Measurements from ENCODE around the gene CSTF3.
"Not testable (repeated sequence)": the region's sequence is repeated elsewhere in the genome, so short reads cannot be mapped to it uniquely, and the experiment has no call there.

Gene CSTF3

DNA sequence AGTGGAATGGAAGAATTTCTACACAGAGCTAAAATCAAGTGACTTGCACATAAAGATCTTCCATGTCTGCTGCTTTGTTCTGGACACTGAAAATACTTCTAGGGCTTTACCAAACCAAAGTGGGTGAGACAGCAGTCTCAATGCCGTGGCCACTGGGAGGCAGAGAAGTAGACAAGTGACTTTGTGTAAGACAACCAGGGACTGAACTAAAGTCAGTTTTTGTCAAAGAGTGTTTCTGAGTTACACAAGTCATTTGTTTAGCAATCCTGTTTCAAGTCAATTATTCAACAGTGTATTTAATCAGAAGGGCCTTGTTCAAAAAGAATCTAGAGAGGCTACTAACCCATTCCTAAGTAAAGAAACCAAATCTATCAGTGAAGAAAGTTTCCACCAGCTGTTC lies 75.3 kb downstream of the CSTF3 start:
- DNase-seq (ENCODE audit: low read depth) = no peak

DNA sequence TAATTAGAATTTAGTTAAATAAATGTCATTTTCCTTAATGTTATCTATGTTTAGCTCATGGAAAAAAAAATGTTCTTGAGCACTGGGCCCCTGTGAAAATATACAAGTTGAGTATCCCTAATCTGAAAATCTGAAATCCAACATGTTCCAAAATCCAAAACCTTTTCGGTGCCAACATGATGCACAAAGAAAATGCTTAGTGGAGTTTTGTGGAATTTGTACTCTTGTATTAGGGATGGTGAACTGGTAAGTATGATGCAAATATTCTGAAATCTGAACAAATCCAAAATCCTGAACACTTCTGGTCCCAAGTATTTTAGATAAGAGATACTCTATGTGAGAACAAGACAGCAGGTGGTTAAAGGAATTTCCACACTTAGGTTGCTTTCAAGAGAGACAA lies 77.4 kb downstream of the CSTF3 start:
- no peak for DNase-seq (ENCODE audit: low read depth)

DNA sequence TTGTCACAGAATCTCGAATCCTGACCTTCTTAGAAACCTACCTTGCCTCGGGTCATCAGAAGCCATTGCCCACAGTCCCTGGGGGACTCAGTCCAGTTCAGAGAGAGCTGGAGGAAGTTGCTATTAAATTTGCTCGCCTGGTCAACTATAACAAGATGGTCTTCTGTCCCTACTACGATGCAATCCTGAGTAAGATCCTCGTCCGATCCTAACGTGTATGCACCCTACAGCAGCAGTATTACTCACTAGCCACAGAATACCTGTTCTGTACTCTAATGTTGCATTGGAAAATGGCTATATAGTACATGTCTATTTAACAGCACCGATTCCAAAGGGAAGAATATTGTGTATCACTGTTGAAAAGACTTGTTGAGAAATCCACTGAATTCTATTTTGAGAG lies 88.8 kb downstream of the CSTF3 start:
- DNase-seq (ENCODE audit: low read depth) = no peak

DNA sequence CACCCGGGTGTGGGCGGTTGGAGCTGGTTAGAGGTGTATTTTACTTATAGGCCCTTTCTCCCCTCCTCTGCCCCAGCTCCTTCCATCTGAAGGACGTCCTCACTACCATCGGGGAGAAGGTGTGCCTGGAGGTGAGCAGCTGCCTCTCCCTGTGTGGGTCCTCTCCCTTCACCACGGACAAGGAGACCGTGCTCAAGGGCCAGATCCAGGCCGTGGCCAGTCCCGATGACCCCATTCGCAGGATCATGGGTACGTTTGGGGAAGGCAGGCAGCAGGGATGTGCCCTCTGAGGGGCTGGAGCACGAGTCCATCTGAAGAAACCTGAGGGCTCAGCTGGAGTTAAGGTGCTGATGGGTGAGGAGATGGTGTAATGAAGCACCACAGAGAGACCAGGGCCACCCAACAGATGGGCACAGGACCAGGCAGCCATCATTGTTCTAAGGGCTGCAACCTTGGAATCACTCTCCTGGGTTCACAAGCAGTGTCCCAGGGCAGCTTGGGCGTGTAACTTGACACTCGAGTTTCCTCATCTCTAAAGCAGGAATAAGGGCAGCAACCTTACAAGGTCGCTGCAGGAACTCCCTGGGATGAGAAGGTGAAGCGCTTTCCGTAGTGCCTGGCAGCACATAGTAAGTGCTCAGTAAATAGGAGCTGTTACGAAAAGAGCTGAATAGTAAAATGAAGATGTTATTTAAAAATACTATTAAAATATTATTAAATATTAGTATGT lies 92.5 kb downstream of the CSTF3 start:
- DNase-seq (ENCODE audit: low read depth) = no peak

DNA sequence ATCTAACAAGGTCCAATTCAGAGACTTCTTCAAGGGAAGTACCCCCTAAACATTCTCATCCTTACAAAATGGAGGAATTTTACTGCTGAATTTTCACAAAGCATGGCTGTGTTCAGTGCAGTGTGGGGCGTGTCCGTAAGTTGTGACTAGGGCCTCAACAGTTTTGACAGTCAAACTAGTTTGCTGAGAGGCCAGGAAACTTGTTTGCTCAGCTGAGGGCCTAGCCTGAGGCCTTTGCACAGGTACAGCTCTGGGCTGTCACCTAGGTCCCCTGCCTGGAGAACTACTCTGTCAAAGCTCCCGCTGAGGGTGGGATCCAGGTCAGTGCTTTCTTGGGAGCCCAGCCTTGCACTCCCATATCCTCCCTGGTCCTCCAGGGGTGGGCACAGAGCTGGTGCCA lies 94.0 kb downstream of the CSTF3 start:
- no peak for DNase-seq (ENCODE audit: low read depth)

DNA sequence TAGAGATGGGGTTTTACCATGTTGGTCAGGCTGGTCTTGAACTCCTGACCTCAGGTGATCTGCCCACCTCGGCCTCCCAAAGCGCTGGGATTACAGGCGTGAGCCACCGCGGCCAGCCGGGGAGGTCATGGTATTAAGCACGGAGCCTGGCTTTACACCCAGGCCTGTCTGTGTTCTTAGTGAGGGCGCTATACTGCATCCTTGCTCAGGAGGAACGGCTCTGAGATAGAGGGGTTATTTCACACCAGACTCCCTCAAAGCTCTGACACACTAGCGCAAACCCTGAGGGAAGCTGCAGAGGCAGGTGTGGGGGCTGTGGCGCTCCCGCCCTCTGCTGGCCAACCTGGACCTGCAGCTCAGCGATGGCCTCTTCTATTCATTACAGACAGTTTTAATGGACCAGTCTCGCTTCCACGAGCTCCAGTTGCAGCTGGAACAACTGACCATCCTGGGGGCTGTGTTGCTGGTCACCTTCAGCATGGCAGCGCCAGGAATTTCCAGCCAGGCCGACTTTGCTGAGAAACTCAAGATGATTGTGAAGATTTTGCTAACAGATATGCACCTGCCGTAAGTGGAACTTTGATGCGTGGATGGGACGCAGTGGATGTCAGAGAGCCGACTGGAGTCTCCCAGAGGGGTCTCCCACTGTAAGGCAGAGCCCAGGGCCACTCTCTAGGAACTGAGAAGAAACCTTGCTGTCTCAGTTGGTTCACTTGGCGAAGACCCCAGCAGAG lies 95.7 kb downstream of the CSTF3 start:
- DNase-seq (ENCODE audit: low read depth) = peak; percentile 64

DNA sequence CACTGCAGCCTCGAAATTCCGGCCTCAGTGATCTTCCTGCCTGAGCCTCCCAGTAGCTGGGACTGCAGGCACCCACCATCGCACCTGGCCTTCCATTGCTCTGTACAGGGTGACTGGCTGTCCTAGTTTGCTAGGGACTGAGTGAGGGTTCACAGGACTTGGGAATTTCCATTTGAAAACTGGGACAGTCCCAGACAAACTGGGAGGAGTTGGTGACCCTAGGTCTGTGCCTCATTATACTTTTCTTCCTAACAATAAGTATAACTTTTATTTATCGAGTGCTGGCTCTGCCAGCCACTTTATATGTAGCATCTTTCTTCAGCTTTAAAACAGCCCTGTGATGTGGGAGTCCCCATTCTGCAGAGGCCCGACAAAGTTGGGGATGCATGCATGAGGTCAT lies 96.4 kb downstream of the CSTF3 start:
- no peak for DNase-seq (ENCODE audit: low read depth)

DNA sequence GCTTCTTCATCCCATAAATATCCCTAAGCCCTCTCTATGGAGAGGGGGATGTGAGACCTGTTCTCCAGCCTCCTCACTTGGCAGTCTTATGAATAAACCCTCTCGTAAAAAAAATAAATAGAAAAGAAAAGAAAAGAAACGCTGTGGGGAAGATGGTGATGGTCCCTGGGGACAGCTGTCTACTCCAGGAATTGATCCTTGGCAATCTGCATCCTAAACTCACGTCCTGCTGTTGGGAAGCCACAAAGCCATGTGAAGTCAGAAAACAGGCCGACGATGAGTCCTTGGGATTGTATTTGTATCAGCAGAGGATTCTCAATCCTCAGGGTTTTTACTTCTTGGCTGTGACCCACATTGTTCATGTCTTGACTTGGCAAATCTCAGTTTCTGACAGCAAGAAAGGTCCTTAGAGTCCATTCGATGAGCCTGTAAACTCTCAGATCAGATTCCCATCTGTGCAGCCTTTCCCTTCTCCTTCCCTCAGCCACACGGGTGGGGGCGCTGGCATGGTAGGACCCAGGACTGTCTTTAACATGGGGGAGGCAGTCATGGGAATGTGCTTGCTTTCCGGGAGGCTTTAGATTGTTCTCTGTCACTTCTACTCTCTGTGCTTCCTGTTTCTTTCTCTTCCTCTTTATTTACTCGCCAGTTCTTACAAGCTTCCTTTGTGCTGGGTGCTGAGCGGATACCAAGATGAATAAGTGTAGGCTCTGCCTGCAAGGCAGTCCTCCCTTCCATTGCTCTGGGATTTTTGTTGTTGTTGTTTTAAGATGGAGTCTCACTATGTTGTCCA lies 97.1 kb downstream of the CSTF3 start:
- no peak for DNase-seq (ENCODE audit: low read depth)

DNA sequence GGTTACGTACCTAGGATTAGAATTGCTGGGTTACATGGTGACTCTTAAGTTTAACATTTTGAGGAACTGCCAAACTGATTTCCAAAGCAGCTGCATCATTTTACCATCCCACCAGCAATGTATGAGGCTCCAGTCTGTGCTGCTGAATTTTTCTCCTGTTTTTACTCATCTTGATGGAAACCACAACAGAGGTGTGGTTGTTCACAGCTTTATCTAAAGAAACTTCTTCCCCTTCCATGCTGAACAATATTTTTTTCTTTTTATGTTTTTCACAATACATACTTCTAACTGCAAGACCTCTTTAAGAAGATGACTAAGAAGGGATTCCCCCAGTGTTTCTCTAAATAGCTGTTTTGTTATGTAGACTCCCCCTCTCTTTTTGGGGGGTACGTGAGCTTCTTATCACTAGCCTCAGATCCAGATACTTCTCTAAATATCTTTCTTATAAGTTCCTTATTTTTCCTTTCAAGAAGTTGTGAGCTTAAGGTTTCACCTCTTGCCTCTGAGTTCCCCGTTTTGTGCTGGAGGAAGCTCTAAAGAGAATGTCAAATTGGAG lies 97.9 kb downstream of the CSTF3 start:
- DNase-seq (ENCODE audit: low read depth) = peak; percentile 93

DNA sequence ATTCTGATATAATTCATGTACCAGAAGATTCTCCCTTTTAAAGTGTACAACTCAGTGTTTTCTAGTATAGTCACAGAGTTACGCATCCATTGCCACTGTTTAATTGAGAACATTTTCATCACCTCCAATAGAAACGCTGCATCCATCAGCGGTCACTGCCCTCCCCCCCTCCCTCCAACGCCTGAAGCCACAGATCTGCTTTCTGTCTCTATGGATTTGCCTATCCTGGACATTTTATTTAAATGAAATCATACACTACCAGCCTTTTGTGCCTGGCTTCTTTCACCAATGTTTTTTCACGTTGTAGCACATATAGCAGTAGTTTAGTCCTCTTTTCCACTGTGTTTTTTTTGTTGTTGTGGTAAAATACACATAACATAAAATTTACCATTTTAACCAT lies 99.1 kb downstream of the CSTF3 start:
- DNase-seq (ENCODE audit: low read depth) = peak; percentile 89

DNA sequence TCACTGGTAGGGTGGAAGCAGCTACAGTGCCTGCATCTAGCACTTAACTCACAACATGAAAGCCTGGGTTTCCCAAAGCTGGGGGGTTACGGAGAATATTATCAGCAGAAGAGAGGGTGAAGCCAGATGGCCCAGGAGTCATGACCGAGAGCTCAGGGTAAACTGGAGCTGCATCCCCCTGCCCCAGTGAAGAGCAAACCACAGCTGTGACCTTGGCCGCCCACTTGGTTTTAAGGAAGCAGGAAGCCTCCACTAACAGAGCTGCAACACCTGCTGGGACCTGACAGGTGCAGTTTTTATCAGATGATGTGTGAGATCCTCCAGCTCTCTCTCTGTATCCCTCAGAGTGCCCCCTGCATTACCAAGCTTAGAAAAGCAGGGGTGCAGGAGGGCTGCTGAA lies 101.0 kb downstream of the CSTF3 start:
- DNase-seq (ENCODE audit: low read depth) = no peak

DNA sequence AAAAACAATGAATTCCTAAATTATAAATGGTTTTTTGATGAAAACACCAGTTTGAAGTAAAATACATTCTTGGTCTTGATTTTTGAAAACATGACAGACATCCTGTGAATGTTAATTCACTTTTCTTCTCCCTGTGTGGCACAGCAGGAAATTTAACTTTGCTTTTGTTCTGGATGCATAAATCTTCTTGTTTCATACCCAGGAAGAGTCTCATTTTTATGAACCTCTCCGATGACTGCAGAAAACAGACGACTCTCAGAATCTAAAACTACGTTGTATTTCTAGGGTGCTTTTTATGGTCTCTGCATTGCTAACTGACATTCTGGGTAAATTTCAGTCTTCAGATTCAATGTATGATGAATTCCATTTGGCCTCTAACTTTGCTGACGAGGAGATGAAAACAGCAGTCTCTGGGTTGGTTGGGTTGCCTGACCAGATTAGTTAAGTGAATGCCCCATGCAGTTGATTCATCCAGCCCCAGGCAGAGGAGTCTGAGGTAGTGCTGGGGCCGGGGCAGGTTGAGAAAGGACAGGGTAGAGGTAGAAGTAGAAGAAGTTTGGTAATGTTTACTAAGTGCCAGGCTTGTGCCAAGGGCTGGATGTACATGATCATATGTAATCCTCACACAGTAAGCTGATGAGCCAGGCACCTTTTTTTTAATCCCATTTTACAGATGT lies 101.8 kb downstream of the CSTF3 start:
- DNase-seq (ENCODE audit: low read depth) = no peak

DNA sequence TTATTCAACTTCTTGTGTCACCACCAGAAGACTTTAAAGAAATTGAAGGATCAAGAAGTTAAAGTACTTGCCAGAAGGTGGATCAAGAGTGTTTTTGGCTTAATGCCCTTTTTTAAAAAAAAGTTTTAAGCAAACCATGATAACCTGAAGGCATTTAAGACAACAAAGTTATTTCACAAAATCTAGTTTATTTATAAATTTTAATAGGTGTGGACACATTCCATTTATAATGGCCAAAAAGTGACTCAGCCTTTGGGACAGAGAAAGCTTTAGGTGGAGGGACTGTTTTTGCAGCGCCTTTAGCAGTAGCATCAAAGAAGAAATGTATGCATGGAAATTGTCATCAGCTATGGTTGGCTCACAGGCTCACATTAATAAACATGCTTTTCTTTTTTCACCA lies 104.0 kb downstream of the CSTF3 start:
- no peak for DNase-seq (ENCODE audit: low read depth)

DNA sequence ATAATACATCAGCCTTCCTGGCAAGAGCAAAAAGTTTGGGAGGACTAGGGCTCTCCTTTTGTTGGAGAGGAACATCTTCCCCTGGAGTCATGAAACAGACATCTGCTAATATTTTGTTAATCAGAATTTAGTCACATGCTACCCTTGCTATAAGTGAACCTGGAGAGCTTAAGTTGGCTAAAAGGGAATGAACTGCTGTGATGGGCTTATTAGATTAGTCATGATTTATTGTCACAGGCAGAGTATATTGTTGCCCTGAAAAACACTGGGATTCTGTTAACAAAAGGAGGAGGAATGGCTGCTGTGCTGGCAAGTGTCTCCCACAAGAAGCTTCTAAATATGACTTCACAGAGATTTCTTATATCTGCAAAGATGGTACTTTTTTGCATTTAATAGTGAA lies 105.9 kb downstream of the CSTF3 start:
- DNase-seq (ENCODE audit: low read depth) = no peak

DNA sequence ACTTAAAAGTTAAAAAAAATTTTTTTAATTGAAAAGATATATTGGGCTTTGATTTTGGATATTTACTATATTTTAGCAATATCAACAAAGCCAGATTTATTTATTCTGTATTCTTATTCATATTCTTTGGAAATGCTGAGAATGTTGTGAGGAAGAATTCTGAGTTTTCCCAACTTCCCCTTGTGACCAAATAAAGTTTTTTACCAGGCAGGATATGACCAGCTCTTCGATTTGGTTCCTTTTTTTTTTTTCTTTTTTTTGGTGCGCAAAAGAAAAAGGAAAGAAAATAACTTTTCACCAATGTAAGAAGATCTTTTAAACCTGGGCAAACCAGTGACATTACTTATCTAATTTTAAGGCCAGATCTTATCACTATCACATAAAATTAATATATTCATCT lies 109.0 kb downstream of the CSTF3 start:
- DNase-seq (ENCODE audit: low read depth) = no peak

DNA sequence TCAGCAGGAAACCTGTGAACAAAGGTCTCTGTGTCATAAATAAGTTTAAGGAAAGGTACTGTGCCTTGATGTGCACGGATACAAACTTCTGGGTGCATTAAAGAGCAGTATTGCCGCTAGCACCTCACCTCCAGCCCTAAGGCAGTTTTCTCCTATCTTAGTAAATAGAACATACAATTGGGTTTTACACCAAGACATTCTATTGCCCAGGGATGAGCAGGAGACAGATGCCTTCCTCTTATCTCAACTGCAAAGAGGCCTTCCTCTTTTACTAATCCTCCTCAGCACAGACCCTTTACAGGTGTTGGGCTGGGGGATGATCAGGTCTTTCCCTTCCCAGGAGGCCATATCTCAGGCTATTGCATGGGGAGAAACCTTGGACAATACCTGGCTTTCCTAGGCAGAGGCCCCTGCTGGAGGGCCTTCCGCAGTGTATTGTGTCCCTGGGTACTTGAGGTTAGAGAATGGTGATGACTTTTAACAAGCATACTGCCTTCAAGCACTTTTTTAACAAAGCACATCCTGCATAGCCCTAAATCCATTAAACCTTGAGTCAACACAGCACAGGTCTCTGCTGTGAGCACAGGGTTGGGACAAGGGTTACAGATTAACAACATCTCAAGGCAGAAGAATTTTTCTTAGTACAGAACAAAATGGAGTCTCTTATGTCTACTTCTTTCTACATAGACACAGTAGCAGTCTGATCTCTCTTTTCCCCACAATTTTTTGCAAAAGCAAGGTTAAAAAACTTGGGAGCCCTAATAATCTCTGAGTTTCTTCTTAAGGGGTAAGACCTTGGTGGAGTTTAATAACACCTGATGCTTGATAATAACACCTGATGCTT lies 111.5 kb downstream of the CSTF3 start:
- not testable (repeated sequence) for DNase-seq (ENCODE audit: low read depth)

DNA sequence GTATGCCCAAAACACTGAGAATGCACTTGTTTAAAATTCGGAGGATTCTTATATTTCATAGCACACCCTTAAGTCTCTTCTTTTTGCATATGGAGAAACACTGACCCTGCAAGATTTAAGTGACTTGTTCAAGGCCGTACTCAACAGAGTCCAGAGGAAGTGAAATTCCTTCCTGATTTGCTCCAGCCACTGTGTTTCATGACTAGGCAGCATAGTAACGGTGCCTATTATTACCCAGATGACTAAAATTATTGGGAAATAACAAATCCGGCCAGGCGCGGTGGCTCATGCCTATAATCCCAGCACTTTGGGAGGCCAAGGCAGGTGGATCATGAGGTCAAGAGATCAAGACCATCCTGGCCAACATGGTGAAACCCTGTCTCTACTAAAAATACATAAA lies 112.6 kb downstream of the CSTF3 start:
- DNase-seq (ENCODE audit: low read depth) = peak; percentile 58

DNA sequence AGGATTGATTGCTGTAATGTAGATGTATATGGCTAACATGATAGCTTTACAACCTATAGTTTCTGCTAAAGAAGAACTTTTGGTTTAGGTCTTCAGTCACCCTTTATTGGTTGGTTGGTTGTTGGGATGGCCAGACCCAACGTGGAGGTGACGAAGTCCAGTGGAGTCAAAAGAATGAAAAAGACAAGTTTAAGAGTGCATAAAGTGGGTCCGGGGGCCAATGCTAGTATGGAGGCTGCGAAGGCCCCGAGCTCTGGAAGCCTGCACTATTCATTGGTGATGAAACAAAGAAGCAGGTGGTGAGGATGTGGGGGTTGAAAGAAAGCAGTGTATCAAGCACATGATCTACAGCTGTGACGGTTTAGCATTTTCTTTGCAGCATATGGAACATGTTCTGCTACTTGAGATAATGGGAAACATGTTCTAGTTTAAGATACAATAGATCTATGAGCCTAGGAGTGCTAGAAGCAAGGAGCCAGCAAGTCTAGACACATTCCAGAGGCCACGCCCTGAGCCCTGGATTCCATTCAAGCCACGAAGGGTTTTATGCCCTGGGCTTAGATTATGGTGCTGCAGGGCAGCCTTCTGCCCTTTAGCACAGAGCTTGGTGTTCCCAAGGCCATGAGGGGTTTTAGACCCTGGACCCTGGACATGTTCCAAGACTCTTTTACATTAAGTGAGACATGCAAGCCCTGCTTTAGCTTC lies 115.6 kb downstream of the CSTF3 start:
- DNase-seq (ENCODE audit: low read depth) = no peak

DNA sequence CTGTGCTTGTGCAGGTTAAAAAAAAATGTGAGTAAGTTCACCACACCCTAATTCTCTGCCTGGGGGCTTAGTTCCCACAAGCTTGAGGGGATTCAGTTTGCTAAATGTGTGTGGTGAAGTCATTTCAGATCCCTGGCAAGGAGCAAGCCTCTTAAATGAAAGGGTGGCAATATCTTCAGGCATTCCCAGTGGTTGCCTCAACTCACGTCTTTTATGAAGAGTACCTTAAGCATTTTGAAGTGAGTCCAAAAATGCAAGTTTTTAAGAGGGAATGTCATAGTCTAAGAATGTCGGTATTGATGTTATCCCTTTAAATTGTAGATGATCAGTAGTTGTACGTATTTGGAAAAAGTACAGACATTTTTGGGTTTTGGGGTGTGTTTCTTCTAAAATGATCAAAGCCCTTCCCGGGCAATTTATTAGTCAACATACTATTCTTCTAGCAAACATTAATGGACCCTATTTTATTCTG lies 117.0 kb downstream of the CSTF3 start:
- no peak for DNase-seq (ENCODE audit: low read depth)

DNA sequence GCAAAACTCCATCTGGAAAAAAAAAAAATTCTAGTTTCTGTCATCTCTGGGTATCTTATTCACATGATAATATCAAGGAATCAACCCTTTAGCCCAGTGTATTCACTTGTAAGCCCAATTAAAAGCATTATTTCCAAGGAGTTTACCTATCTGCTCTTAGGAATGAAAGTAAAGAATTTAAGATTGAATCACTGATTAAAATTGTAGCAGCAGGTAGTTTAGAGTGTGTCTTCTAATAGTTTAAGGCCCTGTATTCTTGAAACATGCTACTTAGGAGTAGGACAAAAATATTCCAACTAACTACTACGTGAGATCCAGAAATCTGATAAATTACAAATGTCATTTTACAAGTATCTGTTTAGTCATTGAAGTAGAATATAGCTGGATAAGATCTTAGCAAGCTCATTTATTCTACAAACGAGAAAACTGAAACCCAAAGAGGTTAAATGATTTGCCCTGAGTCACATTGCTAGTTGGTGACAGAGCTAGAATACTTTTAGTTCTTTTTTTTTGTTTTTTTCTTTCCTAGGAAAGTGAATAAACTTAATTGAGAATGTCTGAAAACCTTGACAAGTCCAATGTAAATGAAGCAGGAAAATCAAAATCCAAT lies 118.0 kb downstream of the CSTF3 start:
- no peak for DNase-seq (ENCODE audit: low read depth)
